ENCODE results near the gene SCUBE1. TPM values are rescaled to one million over a fixed set of nuclear protein-coding genes. Genes with fewer than 3 reads are reported as not detected.
A peak's percentile ranks its signal among the peaks of the same experiment; 100 is the strongest.

Gene SCUBE1
- polyA plus RNA-seq, 3 donors: 6.6 to 8.1 (median 7.0) TPM

DNA sequence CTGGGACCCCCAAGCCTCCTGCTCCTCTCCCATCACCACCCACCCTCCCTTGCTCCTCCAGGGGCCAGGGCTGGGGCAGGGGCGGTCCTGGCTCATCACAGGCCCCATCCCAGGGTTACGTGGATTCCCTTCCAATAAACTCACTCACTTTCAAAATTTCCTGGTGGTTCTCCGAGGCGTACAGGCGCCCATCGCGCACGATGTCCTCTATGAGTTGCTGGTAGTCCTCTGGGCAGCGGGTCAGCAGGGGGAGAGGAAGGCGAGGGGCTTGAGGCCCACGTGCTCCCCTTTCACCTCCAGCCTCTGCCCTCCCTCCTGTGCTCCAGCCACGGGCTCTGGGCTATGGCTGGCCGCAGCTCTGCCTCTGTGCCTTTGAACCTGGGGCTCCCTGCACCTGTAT, 135.8 kb downstream of the SCUBE1 start:
- DNase-seq (ENCODE audit: low read depth in 3 of 3, low spot score in 2 of 3): no peak

- DNase-seq (ENCODE audit: low read depth in 3 of 3, low spot score in 2 of 3): no peak
Observed at GRCh38 chr22:43206509-43207161, 136.5 kb downstream of the SCUBE1 start.

DNA sequence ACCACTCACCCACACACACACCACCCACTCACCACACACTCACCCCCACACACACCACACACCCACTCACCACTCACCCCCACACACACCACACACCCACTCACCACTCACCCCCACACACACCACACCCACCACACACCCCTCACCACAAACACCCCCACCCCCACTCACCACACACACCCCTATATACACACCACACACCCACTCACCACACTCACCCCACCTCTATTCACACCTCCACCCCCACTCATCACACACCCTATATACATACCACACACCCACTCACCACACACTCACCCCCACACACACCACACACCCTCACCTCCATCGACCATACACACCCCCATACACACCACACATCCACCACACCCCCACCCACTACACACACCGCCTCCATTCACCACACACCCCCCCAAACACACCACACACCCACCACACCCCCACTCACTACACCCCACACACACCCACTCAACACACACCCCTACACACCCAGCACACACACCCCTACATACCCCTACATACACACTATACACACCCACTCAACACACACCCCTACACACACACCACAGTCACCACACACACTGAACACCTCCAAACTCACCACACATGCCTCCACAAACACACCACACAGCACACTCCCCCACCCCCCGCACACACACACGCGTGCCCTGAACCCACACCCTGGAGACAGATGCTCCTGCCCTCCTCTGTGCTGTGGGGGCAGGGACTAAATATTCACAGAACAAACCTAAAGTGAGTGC, 137.2 kb downstream of the SCUBE1 start:
- DNase-seq (ENCODE audit: low read depth in 3 of 3, low spot score in 2 of 3): no peak

DNA sequence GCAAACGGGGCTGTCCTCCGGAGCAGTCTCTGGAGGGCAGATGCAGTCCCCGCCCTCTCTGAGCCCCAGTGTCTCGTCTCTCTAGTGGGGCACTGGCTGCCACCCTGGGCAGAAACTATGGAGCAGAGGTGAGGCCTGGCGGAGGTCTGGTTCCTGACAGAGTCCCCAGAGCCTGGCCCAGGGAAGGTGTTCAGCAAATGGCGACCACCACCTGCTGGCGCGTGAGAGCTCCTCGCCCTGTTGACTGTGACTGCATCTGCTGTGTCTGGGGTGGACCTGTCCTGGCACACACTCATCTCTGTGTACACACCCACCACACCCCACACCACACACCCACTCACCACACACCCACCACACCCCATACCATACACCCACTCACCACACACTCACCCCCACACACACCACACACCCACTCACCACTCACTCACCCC, 137.9 kb downstream of the SCUBE1 start:
- DNase-seq (ENCODE audit: low read depth in 3 of 3, low spot score in 2 of 3): no peak

GRCh38 chr22:43203471-43203981, 139.6 kb downstream of the SCUBE1 start:
- no peak for DNase-seq (ENCODE audit: low read depth in 3 of 3, low spot score in 2 of 3)

- no peak for DNase-seq (ENCODE audit: low read depth in 3 of 3, low spot score in 2 of 3)
Observed at GRCh38 chr22:43202756-43203410, 140.3 kb downstream of the SCUBE1 start.

GRCh38 chr22:43202326-43202725, 140.8 kb downstream of the SCUBE1 start:
- no peak for DNase-seq (ENCODE audit: low read depth in 3 of 3, low spot score in 2 of 3)

DNA sequence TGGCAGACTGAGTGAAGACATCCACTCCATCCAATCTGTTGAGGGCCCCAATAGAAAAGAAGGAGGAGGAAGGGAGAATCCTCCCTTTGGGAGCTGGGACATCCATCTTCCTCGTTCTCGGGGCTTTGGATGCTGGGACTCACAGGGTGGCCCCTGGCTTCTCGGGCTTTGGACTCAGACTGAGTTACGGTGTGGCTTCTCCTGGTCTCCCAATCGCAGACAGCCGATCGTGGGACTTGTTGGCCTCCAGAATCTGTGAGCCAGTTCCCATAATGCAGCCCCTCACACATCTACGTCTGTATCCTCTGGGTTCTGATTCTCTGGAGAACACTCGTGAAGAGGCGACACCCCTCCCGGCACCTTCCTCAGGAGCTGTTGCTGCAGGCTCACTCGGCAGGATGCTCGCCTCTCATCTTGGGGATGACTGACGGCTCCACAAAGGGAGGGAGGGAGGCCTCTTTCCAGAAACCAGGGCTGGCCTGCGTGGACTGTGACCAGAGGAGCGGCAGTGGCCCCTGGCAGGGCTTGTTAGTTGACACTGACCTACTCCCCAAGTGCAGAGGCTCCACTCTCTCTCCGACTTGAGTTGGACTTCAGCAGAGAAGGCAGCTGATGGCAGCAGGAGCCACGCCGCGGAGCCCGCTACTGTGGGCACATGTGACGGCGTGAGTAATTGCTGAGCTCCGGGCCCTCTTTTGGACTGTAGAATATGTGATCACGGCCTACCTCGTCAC, 141.5 kb downstream of the SCUBE1 start:
- DNase-seq (ENCODE audit: low read depth in 3 of 3, low spot score in 2 of 3): no peak

GRCh38 chr22:43200555-43200954, 142.6 kb downstream of the SCUBE1 start:
- no peak for DNase-seq (ENCODE audit: low read depth in 3 of 3, low spot score in 2 of 3)

DNA sequence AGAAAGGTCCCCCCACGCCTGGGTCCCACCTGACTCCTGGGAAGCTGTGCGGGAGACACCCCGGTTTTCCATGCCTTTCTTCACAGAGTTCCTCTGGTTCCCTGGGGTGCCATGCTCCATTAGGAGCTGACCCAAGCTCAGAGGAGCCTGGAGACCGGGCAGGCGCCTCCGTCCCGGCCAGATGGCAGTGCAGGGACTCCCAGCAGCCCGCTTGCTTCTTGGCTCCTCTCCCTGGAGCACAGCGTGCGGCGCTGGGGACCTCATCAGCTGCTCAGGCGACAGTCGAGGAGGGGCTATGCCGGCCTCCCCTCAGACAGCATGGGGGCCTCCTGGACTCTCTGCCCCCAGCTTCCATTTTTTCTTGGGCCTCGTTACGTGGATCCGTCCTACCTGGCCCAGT, 143.1 kb downstream of the SCUBE1 start:
- DNase-seq (ENCODE audit: low read depth in 3 of 3, low spot score in 2 of 3): no peak

- no peak for DNase-seq (ENCODE audit: low read depth in 3 of 3, low spot score in 2 of 3)
Observed at GRCh38 chr22:43199541-43199940, 143.6 kb downstream of the SCUBE1 start.

DNA sequence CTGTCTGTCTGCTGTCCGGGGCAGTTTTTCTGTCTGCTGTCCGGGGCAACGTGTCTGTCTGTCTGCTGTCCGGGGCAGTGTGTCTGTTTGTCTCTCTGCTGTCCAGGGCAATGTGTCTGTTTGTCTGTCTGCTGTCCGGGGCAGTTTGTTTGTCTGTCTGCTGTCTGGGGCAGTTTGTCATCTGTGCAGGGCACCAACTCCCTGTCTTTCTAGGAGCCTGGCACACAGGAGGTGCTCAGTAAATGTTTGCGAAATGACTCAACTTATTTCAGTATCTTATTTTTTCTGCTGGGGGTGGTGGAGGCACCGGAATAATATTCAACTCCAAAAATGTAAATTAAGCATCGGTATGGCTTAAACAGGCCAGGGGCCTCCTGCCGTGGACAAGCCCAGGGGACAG, 144.2 kb downstream of the SCUBE1 start:
- no peak for DNase-seq (ENCODE audit: low read depth in 3 of 3, low spot score in 2 of 3)

DNA sequence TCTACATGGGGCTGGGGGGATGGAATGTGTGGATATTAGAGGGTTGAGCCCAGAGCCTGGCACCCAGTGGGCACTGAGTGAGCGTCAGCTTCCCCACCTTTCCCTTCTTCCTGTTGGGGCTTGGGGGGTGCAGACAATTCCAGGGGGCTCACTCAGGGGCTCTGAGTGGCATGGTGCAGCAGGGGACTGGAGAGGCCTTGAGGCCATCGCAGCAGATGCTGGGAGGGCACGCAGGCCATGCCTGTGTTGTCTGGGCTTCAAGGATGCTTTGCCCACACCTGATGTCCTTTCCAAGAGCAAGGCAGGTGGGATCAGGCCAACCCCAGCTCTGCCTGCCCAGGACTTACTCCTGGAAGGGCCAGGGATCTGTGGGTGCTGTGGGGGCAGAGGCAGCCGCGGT, 145.0 kb downstream of the SCUBE1 start:
- DNase-seq (ENCODE audit: low read depth in 3 of 3, low spot score in 2 of 3): no peak

GRCh38 chr22:43197271-43197941, 145.8 kb downstream of the SCUBE1 start:
- DNase-seq (ENCODE audit: low read depth in 3 of 3, low spot score in 2 of 3): no peak

GRCh38 chr22:43191831-43192230, 151.3 kb downstream of the SCUBE1 start:
- no peak for DNase-seq (ENCODE audit: low read depth in 3 of 3, low spot score in 2 of 3)

DNA sequence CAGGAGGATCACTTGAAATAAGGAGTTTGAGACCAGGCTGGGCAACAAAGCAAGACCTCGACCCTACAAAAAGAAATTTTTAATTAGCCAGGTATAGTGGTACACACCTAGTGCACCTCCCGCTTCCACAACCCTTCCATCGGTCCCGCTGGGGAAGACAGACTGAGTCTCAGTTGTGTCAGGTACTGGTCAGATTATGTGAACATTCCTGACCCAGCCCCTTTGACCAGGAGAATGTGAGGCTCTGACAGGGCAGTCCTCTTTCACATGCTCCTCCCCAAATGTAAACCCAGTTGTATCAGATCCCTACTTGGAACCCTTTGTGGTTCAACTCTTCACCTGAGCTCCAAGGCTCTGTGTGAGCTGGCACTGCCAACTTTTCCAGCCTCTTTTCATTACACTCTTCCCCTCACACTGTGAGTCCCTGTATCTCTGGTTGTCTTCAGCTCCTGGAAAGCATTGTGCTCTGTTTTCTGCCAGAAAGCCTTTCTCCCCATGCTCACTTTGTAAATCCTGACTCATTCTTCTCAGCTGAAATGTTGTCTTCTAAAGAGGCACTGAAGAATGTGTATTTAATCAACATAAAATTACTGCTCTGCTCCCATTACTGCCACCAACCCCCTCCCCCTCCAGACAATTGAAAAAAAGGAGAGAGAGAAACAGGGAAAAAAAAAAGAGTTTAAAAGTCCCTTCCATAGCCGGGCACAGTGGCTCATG, 154.2 kb downstream of the SCUBE1 start:
- no peak for DNase-seq (ENCODE audit: low read depth in 3 of 3, low spot score in 2 of 3)

DNA sequence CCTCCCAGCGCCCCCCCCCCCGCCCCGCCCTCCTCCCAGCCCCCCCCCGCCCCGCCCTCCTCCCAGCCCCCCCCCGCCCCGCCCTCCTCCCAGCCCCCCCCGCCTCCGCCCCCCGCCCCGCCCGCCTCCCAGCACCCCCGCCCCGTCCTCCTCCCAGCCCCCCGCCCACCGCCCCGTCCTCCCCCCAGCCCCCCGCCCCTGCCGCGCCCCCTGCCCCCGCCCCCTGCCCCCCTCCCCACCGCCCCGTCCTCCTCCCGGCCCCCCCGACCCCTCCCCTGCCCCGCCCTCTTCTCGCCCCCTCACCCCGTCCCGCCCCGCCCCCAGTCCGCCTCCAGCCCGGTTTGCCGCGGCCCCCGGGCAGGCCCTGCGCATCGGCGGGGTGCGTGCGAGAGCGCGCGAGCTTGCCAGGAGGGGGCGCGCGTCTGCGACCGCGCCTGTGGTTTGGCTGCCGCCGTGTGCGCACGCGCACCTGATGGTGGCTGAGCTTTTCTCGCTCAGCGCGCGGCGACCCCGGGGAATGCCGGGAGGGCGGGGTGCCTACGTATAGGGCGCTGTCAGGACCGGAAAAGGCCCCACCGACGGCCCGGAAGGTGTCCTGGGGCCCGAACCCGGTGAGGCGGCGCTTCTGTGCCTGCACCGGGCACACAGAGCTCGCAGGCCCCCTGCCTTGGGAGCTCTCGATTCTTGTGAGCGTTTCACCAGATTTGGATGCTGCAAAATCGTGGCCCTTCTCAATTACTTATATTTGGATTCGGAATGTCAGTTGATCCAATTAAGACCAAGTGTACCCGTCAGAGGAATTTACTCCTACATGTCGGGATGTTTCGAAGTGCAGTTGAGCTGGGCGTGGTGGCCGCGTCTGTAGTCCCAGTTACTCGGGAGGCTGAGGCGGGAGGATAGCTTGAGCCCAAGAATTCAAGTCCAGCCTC, 155.7 kb downstream of the SCUBE1 start:
- DNase-seq (ENCODE audit: low read depth in 3 of 3, low spot score in 2 of 3): peak; percentile 92 to 93 (median 92)

- DNase-seq (ENCODE audit: low read depth in 3 of 3, low spot score in 2 of 3): no peak
Observed at GRCh38 chr22:43186272-43187170, 156.7 kb downstream of the SCUBE1 start, which contains the start of gene TTLL12. Gene TTLL12 (minus strand): TSS chr22:43187134. CDS start chr22:43187069, 65 bp downstream.

All from right renal cortex interstitium (tissue), 3 donors.